HL-60 (cell line): ENCODE measurements around the gene KCNC1.

ENCODE experiments used
- DNase-seq, 2 experiments: peaks; one replicate each; pipeline ENCODE4 v3.0.0-alpha.2; 2010 to 2020; ENCODE audit warnings: low read depth in 1 of 2, low spot score in 1 of 2
- H3K27ac ChIP-seq: fragments of 250-450 bp; sonication (Bioruptor Pico); replicated peaks from 2 replicates; pipeline ENCODE4 v1.5.1; 2020; ENCODE audit warnings: mild to moderate bottlenecking, moderate library complexity
- H3K27me3 ChIP-seq: fragments of 250-450 bp; sonication (Bioruptor Pico); 2 replicates; pipeline ENCODE4 v1.5.1; 2021; ENCODE audit warnings: mild to moderate bottlenecking, moderate library complexity; ENCODE audit not compliant: insufficient read depth, poor library complexity, severe bottlenecking
- H3K4me3 ChIP-seq: replicated peaks from 2 replicates; pipeline ENCODE4 v1.5.1; 2011; ENCODE audit warnings: mild to moderate bottlenecking, control low read depth, low read length; ENCODE audit not compliant: insufficient read depth
- GABPA ChIP-seq: IDR thresholded peaks from 2 replicates; pipeline ENCODE4 v1.6.1; 2012; ENCODE audit warnings: low read depth
- POLR2AphosphoS5 ChIP-seq: IDR thresholded peaks from 2 replicates; pipeline ENCODE4 v1.6.1; 2012; ENCODE audit warnings: low read depth
- SPI1 ChIP-seq: IDR thresholded peaks from 2 replicates; pipeline ENCODE4 v1.6.1; 2012; ENCODE audit warnings: low read depth, mild to moderate bottlenecking, borderline replicate concordance
- TF ChIP-seq, protein P1 (sequence below): IDR thresholded peaks from 2 replicates; pipeline ENCODE4 v1.6.1; 2012; ENCODE audit warnings: low read depth; ENCODE audit not compliant: insufficient replicate concordance
- TF ChIP-seq, protein P2 (sequence below): IDR thresholded peaks from one replicate; pipeline ENCODE4 v1.5.1; 2011; ENCODE audit warnings: low read length, control low read depth, inconsistent platforms; ENCODE audit not compliant: insufficient read depth

The KCNC1 gene

DNA sequence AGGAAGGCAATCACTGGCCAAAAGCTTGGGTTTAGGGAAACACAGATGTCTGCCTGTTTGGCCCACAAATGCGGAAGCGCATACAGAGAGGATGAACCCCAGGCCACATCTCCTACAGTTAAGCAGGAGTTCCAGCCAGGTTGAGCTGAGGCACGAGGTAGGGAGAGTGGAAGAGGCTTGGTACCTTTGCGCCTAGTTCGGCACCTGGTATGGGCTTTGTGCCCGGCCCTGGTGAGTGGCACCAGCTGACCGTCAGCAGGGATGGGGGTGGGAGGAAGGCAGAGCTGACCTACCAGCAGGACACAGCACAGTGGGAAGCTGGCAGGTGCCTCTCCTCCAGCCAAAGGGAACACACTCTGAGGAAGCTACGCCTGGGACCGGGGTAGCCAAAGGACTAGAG, 57.6 kb downstream of the KCNC1 start:
- H3K27me3 ChIP-seq, result no peaks in the 10 kb centered on the region
- no peak overlapping the region for H3K4me3 ChIP-seq
- TF ChIP-seq POLR2AphosphoS5, result no peak
- TF ChIP-seq, protein P1, sequence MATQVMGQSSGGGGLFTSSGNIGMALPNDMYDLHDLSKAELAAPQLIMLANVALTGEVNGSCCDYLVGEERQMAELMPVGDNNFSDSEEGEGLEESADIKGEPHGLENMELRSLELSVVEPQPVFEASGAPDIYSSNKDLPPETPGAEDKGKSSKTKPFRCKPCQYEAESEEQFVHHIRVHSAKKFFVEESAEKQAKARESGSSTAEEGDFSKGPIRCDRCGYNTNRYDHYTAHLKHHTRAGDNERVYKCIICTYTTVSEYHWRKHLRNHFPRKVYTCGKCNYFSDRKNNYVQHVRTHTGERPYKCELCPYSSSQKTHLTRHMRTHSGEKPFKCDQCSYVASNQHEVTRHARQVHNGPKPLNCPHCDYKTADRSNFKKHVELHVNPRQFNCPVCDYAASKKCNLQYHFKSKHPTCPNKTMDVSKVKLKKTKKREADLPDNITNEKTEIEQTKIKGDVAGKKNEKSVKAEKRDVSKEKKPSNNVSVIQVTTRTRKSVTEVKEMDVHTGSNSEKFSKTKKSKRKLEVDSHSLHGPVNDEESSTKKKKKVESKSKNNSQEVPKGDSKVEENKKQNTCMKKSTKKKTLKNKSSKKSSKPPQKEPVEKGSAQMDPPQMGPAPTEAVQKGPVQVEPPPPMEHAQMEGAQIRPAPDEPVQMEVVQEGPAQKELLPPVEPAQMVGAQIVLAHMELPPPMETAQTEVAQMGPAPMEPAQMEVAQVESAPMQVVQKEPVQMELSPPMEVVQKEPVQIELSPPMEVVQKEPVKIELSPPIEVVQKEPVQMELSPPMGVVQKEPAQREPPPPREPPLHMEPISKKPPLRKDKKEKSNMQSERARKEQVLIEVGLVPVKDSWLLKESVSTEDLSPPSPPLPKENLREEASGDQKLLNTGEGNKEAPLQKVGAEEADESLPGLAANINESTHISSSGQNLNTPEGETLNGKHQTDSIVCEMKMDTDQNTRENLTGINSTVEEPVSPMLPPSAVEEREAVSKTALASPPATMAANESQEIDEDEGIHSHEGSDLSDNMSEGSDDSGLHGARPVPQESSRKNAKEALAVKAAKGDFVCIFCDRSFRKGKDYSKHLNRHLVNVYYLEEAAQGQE, result no peak
- TF ChIP-seq GABPA, result no peak
- TF ChIP-seq, protein P2, sequence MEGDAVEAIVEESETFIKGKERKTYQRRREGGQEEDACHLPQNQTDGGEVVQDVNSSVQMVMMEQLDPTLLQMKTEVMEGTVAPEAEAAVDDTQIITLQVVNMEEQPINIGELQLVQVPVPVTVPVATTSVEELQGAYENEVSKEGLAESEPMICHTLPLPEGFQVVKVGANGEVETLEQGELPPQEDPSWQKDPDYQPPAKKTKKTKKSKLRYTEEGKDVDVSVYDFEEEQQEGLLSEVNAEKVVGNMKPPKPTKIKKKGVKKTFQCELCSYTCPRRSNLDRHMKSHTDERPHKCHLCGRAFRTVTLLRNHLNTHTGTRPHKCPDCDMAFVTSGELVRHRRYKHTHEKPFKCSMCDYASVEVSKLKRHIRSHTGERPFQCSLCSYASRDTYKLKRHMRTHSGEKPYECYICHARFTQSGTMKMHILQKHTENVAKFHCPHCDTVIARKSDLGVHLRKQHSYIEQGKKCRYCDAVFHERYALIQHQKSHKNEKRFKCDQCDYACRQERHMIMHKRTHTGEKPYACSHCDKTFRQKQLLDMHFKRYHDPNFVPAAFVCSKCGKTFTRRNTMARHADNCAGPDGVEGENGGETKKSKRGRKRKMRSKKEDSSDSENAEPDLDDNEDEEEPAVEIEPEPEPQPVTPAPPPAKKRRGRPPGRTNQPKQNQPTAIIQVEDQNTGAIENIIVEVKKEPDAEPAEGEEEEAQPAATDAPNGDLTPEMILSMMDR, result no peak
- TF ChIP-seq SPI1, result no peak
- H3K27ac ChIP-seq, result no peak overlapping the region
- DNase-seq, result no peak

GRCh38 chr11:17793642-17794170, 59.1 kb downstream of the KCNC1 start:
- no peak overlapping the region for H3K27ac ChIP-seq
- no peak for DNase-seq
- TF ChIP-seq GABPA, result no peak

GRCh38 chr11:17794981-17795380, 60.4 kb downstream of the KCNC1 start:
- TF ChIP-seq SPI1, result no peak
- TF ChIP-seq, protein P2, result no peak
- TF ChIP-seq POLR2AphosphoS5, result no peak
- TF ChIP-seq, protein P1, result no peak
- no peak for TF ChIP-seq GABPA
- Histone ChIP-seq H3K4me3 (no peak overlapping the region), H3K27me3 (no peaks in the 10 kb centered on the region), H3K27ac (no peak overlapping the region)
- no peak for DNase-seq

More at GRCh38 chr11:17793642-17794170, 59.1 kb downstream of the KCNC1 start:
- Histone ChIP-seq H3K4me3 (no peak overlapping the region), H3K27me3 (no peaks in the 10 kb centered on the region)

- H3K27me3 ChIP-seq, result no peaks in the 10 kb centered on the region
- TF ChIP-seq POLR2AphosphoS5, result no peak
- TF ChIP-seq GABPA, result no peak
- no peak overlapping the region for H3K4me3 ChIP-seq
- DNase-seq, result no peak
- no peak overlapping the region for H3K27ac ChIP-seq
These were observed 61.6 kb downstream of the KCNC1 start for GRCh38 chr11:17796154-17796553.

- Histone ChIP-seq H3K27me3 (no peaks in the 10 kb centered on the region), H3K4me3 (no peak overlapping the region), H3K27ac (no peak overlapping the region)
- DNase-seq, result no peak
- TF ChIP-seq GABPA (no peak), SPI1 (no peak), POLR2AphosphoS5 (no peak)
- TF ChIP-seq, protein P2, result no peak
- TF ChIP-seq, protein P1, result no peak
These were observed 63.7 kb downstream of the KCNC1 start for GRCh38 chr11:17798253-17798652.
